Stimulated activated CD4-positive, alpha-beta T cell treated with anti-CD3 and anti-CD28 coated beads, Interleukin-1b, Interleukin-23, amount 100 ng/mL, for 24 hours (primary cell): Measurements from ENCODE around the gene MICAL2.

ENCODE experiments used
- DNase-seq, 4 experiments: peaks; one replicate each; pipeline ENCODE4 v3.0.0-alpha.2; 2020; ENCODE audit warnings: low read depth in 4 of 4, low spot score in 1 of 4

Gene MICAL2

GRCh38 chr11:12241401-12241800 lies 131.0 kb downstream of the MICAL2 start:
- DNase-seq: no peak

GRCh38 chr11:12241971-12242672 lies 131.7 kb downstream of the MICAL2 start:
- DNase-seq: no peak

GRCh38 chr11:12242966-12243365 lies 132.6 kb downstream of the MICAL2 start:
- no peak for DNase-seq

GRCh38 chr11:12243486-12243885 lies 133.1 kb downstream of the MICAL2 start:
- no peak for DNase-seq

- no peak for DNase-seq
Measured at GRCh38 chr11:12243911-12244550, 133.6 kb downstream of the MICAL2 start.

GRCh38 chr11:12245091-12245490 lies 134.7 kb downstream of the MICAL2 start:
- DNase-seq: no peak

GRCh38 chr11:12245549-12246016 lies 135.2 kb downstream of the MICAL2 start:
- no peak for DNase-seq

- no peak for DNase-seq
Measured at GRCh38 chr11:12246147-12246546, 135.8 kb downstream of the MICAL2 start.

GRCh38 chr11:12246989-12247388 lies 136.6 kb downstream of the MICAL2 start:
- no peak for DNase-seq

- DNase-seq: no peak
Measured at GRCh38 chr11:12247543-12248254, 137.3 kb downstream of the MICAL2 start.

- no peak for DNase-seq
Measured at GRCh38 chr11:12248330-12248729, 137.9 kb downstream of the MICAL2 start.

GRCh38 chr11:12249590-12250260 lies 139.3 kb downstream of the MICAL2 start:
- no peak for DNase-seq

- DNase-seq: no peak
Measured at GRCh38 chr11:12251666-12252560, 141.5 kb downstream of the MICAL2 start.

- no peak for DNase-seq
Measured at GRCh38 chr11:12253843-12254281, 143.5 kb downstream of the MICAL2 start.

GRCh38 chr11:12258451-12258850 lies 148.1 kb downstream of the MICAL2 start:
- DNase-seq: no peak

- no peak for DNase-seq
Measured at GRCh38 chr11:12259956-12260355, 149.6 kb downstream of the MICAL2 start.

GRCh38 chr11:12260731-12261521 lies 150.5 kb downstream of the MICAL2 start:
- no peak for DNase-seq

- DNase-seq: no peak
Measured at GRCh38 chr11:12261551-12261950, 151.2 kb downstream of the MICAL2 start.

GRCh38 chr11:12263141-12263693 lies 152.8 kb downstream of the MICAL2 start:
- no peak for DNase-seq
